Gastroesophageal sphincter (tissue), 2 donors: ENCODE measurements around the gene NAA25.

Experiments
- EP300 ChIP-seq: sonication (generic); formaldehyde crosslinking; IDR thresholded peaks from one replicate; pipeline ENCODE4 v1.6.1; 2017; ENCODE audit warnings: antibody characterized with exemption, mild to moderate bottlenecking
- POLR2A ChIP-seq, 2 donors: fragments of 450-650 bp; IDR thresholded peaks; one replicate each; pipeline ENCODE4 v1.6.1; 2017; ENCODE audit warnings: antibody characterized with exemption in 2 of 2, mild to moderate bottlenecking in 2 of 2, moderate library complexity in 1 of 2

- TF ChIP-seq EP300 (no peak), POLR2A (IDR thresholded peaks at IDR 0.05) (no peak)
Observed at GRCh38 chr12:112096070-112096469, 12.5 kb downstream of the NAA25 start.
